Mammary epithelial cell (primary cell): ENCODE results near the gene MMP7.

Experiments
- CTCF ChIP-seq, 2 donors: IDR thresholded peaks in 1 of 2; conservative IDR thresholded peaks in 1 of 2; 2 replicates each; pipeline ENCODE4 v1.5.1; 2011 to 2012; ENCODE audit warnings: inconsistent platforms in 2 of 2, low read length in 2 of 2, mild to moderate bottlenecking in 2 of 2, control low read depth in 1 of 2, low read depth in 1 of 2; ENCODE audit not compliant: insufficient read depth in 1 of 2; ENCODE audit errors: extremely low read depth in 1 of 2
- EZH2 ChIP-seq: IDR thresholded peaks from 2 replicates; pipeline ENCODE4 v1.6.1; 2012; ENCODE audit warnings: low read length, inconsistent platforms, borderline replicate concordance

GRCh38 chr11:102522312-102523188 lies 8.0 kb downstream of the MMP7 start:
- no peak for TF ChIP-seq CTCF (conservative IDR thresholded peaks at IDR 0.05 in 1 of 2, IDR thresholded peaks at IDR 0.05 in 1 of 2; ENCODE audit: extremely low read depth in 1 of 2, insufficient read depth in 1 of 2, low read depth in 1 of 2, low read length in 2 of 2)
- TF ChIP-seq EZH2 = no peak
